HG02884 (cell line): Measurements from ENCODE around the gene GRXCR1.

Experiments used
- ATAC-seq: cut with Tn5 transposase; IDR thresholded peaks from one replicate; pipeline ENCODE4 v1.9.1; 2021; ENCODE audit warnings: mild to moderate bottlenecking, moderate library complexity; ENCODE audit not compliant: unreplicated experiment

GRXCR1 gene

GRCh38 chr4:42927946-42928345, 35.4 kb downstream of the GRXCR1 start:
- no peak for ATAC-seq

DNA sequence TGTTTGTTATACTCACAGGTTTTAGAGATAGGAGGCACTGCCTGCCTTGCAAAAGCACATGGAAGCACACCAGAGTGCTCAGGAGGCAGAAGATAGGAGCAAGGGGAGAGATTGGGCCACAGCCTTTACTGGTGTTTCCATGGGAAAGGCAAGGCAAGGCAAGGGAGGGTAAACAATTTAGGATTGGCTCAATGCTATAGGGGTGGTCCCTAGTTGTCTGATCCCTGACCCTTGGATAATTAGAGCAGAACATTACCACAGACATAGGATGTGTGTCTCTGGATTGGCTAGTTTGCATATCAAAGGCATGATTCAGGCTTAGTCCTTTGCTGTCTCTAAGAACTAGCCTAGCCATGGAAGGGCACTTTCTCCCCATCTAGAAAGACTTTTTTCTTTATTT, 36.1 kb downstream of the GRXCR1 start:
- no peak for ATAC-seq

- no peak for ATAC-seq
Measured at GRCh38 chr4:42942216-42942615, 49.7 kb downstream of the GRXCR1 start.

DNA sequence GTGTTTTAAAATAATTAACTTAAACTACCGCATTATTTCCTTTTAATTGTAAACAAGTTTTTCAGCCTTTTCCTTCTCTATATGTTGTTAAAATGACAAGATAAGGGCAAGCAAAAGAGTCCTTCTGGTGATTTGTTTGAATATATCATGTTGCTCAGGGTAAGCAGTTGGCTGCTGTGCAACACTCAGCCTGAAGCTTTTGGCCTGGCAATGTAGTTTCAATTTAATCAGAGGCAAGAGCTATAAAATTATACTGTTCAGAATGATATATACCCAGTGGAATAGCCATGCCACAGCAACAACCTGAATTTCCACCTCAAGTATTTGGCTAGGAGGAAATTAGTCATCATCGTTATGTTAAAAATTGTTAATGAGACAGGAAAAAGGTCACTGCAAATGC, 53.4 kb downstream of the GRXCR1 start:
- ATAC-seq, result no peak

DNA sequence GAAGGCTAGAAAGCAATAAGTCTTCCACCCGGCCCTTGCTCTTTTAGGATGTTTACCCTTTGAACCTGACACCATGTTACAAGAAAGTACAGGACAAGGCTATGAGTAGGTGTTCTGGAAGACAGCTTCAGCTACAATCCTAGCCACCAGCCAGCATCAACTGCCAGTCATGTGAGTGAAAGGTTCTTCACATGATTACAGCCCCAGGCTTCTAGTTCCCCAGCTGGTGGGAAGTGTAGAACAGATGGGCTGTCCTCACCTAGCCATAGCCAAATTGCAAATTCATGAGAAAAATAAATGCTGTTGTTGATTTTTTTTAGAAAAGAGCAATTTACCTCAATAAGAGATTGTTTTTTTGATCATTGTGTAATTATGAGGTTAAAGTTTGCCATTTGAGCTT, 60.8 kb downstream of the GRXCR1 start:
- no peak for ATAC-seq

DNA sequence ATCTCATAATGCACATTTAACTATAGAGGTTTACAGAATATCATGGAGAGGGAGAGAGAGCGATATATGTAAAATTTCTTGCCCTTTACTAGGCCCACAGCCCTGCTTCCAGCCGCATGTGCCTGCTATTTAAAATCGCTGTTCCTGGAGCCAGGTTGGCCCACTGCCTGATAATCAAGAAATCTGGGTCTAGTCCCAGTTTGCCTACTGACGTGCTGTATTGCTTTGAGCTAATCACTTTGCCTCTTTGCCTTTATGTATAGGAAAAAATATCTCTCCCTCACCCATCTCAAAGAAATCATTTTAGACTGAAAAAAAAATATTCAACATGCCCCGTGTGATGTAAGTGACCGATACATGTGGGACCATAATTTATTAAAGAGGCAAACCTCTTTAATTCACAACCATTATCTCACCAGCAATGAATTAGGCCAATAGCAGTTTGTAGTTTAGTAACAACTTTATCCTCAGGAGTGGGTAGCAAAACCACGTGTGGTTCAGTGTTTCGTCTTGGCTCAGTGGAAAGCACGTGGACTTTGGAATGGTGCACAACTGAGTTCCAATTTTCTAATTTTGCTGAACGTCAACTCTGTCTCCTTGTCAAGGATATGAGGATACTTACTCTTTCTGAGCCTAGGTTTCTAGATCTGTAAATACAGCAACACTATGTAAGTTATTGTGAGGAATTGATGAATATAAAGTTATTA, 62.6 kb downstream of the GRXCR1 start:
- ATAC-seq, result no peak

GRCh38 chr4:42955746-42956505, 63.4 kb downstream of the GRXCR1 start:
- no peak for ATAC-seq

DNA sequence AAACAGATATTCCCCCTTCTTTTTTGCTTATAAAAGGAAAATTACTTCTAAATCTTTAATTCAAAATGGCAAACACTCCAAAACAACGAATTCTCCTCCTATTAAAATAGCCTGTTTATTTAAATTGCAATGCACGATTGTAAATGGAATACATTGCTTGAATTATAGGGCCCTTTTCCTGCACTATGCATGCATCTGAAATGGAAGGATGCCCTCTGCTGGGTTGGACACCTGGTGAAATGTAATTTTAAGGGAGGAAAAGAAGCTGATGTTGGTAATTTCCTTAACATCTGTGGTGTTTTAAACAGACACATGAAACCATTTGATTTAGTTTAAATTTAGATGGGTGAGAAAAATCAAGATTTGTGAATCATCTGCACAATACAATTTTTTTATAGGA, 72.8 kb downstream of the GRXCR1 start:
- ATAC-seq, result no peak

GRCh38 chr4:42985976-42986375, 93.5 kb downstream of the GRXCR1 start:
- no peak for ATAC-seq

GRCh38 chr4:42995343-42995944, 102.9 kb downstream of the GRXCR1 start:
- ATAC-seq, result peak; percentile 87

- no peak for ATAC-seq
Measured at GRCh38 chr4:43008793-43009192, 116.3 kb downstream of the GRXCR1 start.

DNA sequence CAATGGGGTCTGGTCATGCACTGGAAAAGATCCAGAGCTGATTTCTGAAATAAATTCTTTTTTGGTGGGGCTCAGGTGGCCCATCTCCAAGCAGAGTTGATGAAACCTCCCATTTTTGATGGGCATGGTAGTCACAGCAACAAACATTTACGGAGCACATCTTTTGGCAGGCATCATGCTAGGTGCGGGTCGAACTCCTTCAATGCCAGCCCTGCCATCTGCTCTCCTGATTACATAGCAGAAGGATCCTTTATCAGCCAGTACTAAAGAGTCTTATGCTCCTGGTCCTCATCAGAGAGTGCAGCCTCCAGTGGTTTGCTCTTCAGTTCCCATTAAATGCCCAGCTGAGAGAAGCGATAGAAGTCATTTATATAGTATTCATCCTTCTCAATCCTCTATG, 121.7 kb downstream of the GRXCR1 start:
- ATAC-seq, result no peak

DNA sequence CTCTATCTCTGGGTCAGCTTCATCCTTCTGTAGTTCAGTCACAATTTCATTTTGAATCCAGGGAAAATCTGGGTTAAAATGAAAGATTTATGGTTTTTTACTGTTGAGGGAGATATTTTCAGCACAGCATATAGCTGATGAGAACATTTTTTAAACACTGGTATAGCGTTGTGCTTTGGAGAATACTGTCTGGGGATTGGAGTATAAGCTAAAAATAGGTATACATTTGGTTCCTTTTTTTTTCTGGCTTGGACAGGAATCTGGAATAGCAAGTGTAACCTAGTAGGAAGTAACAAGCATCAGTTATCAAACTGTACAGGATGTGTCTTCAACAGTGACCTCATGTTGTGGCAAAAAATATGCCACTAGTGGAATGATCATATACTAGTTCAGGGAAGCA, 149.1 kb downstream of the GRXCR1 start:
- no peak for ATAC-seq

GRCh38 chr4:43047058-43047457, 154.5 kb downstream of the GRXCR1 start:
- ATAC-seq, result no peak

DNA sequence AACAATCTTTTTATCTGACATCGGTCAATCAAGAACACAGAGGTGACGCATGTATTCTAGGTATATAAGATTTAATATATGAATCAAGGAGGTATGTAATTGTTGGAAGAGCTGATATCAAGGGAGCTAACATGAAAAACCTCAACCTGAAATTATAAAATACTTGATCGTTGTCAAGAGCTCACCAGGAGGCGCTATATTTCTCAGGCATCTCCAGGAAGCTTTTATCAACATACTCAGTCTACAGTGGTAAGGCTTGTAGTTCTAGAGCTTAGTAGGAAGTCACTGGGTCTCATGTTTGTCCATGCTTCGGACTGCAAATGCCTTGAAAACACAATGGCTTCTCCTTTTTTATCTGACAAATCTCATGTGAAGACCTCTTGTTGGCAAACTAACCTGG, 156.1 kb downstream of the GRXCR1 start:
- no peak for ATAC-seq

GRCh38 chr4:43049326-43049725, 156.8 kb downstream of the GRXCR1 start:
- no peak for ATAC-seq

DNA sequence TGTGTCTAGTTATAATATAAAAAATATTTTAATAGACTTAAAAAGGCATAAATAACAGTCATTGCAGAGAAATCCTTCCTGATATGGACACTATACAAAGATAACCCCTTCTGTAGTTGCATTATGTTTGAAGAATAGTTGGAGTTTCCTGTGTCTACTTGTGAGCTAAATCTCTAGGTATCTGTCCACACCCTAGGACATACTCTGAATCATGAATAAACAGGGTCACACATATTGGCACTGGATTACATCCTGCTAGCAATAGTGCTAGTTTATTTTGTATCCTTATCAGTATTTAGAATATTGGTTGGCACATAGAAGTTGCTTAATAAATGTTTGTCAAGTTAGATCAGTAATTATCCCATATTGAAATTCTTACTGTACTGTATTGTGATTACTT, 173.9 kb downstream of the GRXCR1 start:
- ATAC-seq, result no peak

DNA sequence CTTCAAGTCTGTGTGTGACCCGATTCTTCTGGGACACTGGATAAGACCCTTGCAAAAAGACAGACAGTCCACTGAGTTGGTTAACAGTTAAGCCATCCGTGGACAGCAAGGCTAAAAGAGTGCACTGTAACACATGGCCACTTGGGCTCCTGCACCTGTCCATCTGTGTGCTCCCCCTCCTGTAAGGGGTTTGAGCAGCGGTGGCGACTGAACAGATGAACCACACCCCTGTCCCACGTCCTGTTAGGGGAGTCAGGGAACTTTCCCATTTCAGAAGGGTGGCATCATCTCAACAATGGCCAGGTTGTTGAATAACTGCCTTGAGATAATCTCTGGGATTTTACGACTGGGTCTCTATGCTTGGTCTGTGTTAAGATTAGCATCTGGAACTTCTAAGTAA, 178.6 kb downstream of the GRXCR1 start:
- ATAC-seq, result no peak
